Sigmoid colon (tissue), 4 donors: ENCODE results near the gene TXNDC2.

ENCODE experiments used
- CTCF ChIP-seq, 4 experiments: fragments of 450-650 bp in 3 of 4; fragments of 200-600 bp in 1 of 4; IDR thresholded peaks; one replicate each; pipeline ENCODE4 v1.5.1; 2016 to 2019; ENCODE audit warnings: antibody characterized with exemption in 4 of 4, mild to moderate bottlenecking in 3 of 4, moderate library complexity in 2 of 4
- POLR2A ChIP-seq, 2 donors: fragments of 450-650 bp; IDR thresholded peaks; one replicate each; pipeline ENCODE4 v1.6.1; 2016; ENCODE audit warnings: antibody characterized with exemption in 2 of 2, mild to moderate bottlenecking in 2 of 2, moderate library complexity in 2 of 2
- POLR2AphosphoS5 ChIP-seq, 4 donors: sonication (generic); formaldehyde crosslinking; IDR thresholded peaks; one replicate each; pipeline ENCODE4 v1.6.1; 2017; ENCODE audit warnings: antibody characterized with exemption in 4 of 4

GRCh38 chr18:9848170-9848879 is 37.4 kb upstream of the TXNDC2 start:
- TF ChIP-seq CTCF (IDR thresholded peaks at IDR 0.05) = no peak
- no peak for TF ChIP-seq POLR2AphosphoS5 (IDR thresholded peaks at IDR 0.05)
- TF ChIP-seq POLR2A (IDR thresholded peaks at IDR 0.05) = no peak
